GM18909 (cell line): ENCODE measurements around the gene FLYWCH2.
"Not testable (repeated sequence)": the region's sequence is repeated elsewhere in the genome, so short reads cannot be mapped to it uniquely, and the experiment has no call there.

ENCODE experiments used
- ATAC-seq: cut with Tn5 transposase; IDR thresholded peaks from one replicate; pipeline ENCODE4 v1.9.1; 2021; ENCODE audit warnings: mild to moderate bottlenecking; ENCODE audit not compliant: unreplicated experiment, poor library complexity

FLYWCH2 gene

GRCh38 chr16:2931231-2931914 is 48.4 kb downstream of the FLYWCH2 start:
- not testable (repeated sequence) for ATAC-seq

- ATAC-seq, result no peak
Measured at GRCh38 chr16:2933136-2933535, 50.1 kb downstream of the FLYWCH2 start.

DNA sequence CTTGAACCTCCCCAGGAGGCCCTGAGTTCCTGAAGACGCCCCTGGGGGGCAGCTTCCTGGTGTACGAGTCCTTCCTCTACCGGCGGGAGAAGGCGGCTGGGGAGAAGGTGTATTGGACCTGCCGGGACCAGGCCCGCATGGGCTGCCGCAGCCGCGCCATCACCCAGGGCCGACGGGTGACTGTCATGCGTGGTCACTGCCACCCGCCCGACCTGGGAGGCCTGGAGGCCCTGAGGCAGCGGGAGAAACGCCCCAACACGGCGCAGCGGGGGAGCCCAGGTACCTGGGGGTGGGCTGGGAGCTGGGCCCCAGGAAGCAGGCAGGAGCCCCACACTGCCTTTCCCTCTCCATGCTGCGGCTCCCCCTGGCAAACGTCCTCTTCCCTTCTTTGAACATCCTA is 50.7 kb downstream of the FLYWCH2 start:
- no peak for ATAC-seq

DNA sequence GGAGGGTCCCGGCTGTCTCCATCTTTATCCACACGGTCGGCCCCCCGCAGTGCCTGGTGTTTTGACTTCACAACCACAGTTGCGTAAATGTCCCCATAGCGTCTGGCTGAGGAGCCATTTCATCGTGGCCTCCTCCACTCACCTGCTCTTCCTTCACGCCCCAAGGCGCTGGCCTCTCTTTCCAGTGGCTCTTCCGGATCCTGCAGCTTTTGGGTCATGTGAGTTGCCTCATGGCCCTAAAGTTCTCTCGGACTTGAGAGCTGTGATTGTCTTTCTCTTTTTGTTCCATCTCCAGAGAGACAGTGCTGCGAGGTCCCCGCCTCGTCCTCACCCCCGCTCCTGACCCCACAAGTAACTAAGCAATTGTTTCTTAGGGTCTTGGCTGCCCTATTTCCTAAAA is 51.4 kb downstream of the FLYWCH2 start:
- no peak for ATAC-seq

GRCh38 chr16:2936436-2937011 is 53.5 kb downstream of the FLYWCH2 start:
- no peak for ATAC-seq

DNA sequence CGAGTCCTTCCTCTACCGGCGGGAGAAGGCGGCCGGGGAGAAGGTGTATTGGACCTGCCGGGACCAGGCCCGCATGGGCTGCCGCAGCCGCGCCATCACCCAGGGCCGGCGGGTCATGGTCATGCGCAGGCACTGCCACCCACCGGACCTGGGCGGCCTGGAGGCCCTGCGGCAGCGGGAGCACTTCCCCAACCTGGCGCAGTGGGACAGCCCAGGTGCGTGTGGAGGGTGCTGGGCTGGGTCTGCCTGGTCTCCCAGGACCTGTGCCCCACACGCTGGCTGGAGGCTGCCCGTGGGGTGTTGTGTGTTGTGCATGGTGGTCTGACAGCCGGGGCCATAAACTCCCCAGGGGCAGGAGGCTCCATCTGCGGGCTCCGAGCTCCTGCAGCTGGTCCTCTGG is 54.2 kb downstream of the FLYWCH2 start:
- no peak for ATAC-seq

- ATAC-seq, result no peak
Measured at GRCh38 chr16:2938206-2938605, 55.2 kb downstream of the FLYWCH2 start.

DNA sequence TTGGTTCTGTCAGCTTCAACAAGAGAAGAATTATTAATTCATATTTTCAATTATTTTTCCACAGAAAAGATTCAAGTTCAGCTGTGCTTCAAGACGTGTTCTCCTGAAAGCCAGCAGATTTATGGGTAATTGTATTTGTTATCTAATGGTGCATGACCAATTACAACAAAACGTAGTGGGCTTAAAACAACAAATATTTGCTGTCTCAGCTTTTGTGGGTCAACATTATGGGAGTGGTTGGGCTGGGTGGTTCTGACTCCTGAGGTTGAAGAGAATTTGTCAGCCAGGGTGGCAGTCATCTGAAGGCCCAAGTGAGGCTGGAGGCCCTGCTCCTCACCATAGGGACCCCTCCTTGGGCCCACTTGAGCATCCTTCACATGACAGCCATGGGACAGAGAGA is 57.0 kb downstream of the FLYWCH2 start:
- no peak for ATAC-seq

- no peak for ATAC-seq
Measured at GRCh38 chr16:2942045-2942444, 59.0 kb downstream of the FLYWCH2 start.

DNA sequence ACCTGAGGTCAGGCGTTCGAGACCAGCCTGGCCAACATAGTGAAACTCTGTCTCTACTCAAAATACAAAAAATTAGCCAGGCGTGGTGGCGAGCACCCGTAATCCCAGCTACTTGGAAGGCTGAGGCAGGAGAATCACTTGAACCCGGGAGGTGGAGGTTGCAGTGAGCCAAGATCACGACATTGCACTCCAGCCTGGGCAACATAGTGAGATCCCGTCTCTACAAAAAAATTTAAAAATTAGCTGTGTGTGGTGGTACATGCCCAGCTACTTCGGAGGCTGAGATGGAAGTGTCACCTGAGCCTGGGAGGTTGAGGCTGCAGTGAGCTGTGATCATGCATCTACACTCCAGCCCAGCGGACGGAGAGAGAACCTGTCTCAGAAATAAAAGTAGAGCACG is 60.7 kb downstream of the FLYWCH2 start:
- not testable (repeated sequence) for ATAC-seq

GRCh38 chr16:2946649-2947048 is 63.6 kb downstream of the FLYWCH2 start:
- no peak for ATAC-seq
